HG02588 (cell line): ENCODE results near the gene CEP290.

Experiments
- ATAC-seq: cut with Tn5 transposase; IDR thresholded peaks from one replicate; pipeline ENCODE4 v1.9.1; 2021; ENCODE audit warnings: mild to moderate bottlenecking, moderate library complexity; ENCODE audit not compliant: unreplicated experiment

The CEP290 gene

GRCh38 chr12:88141774-88142609, at the start of gene CEP290, which contains the start of gene TMTC3:
CEP290 (minus strand) TSS chr12:88142088; CDS start chr12:88141307, 781 bp downstream.
TMTC3 (plus strand) TSS chr12:88142307; CDS start chr12:88148316, 6,009 bp downstream.
- peak; percentile 96 for ATAC-seq

GRCh38 chr12:88188180-88188579, 46.3 kb upstream of the CEP290 start:
- ATAC-seq, result no peak

- ATAC-seq, result no peak
These were observed 45.7 kb upstream of the CEP290 start for GRCh38 chr12:88187571-88187970.

- peak; percentile 91 for ATAC-seq
These were observed 44.1 kb upstream of the CEP290 start for GRCh38 chr12:88185988-88186387.

- ATAC-seq, result no peak
These were observed 43.4 kb upstream of the CEP290 start for GRCh38 chr12:88185279-88185678.

- ATAC-seq, result no peak
These were observed 42.3 kb upstream of the CEP290 start for GRCh38 chr12:88184196-88184595.

GRCh38 chr12:88182416-88182815, 40.5 kb upstream of the CEP290 start:
- no peak for ATAC-seq

GRCh38 chr12:88181881-88182280, 40.0 kb upstream of the CEP290 start:
- no peak for ATAC-seq

- no peak for ATAC-seq
These were observed 37.6 kb upstream of the CEP290 start for GRCh38 chr12:88179436-88180014.

- ATAC-seq, result no peak
These were observed 33.7 kb upstream of the CEP290 start for GRCh38 chr12:88175544-88175943.

GRCh38 chr12:88172844-88173407, 31.0 kb upstream of the CEP290 start:
- ATAC-seq, result no peak

GRCh38 chr12:88167384-88167783, 25.5 kb upstream of the CEP290 start:
- no peak for ATAC-seq

- ATAC-seq, result no peak
These were observed 24.3 kb upstream of the CEP290 start for GRCh38 chr12:88166179-88166578.

GRCh38 chr12:88163371-88163770, 21.5 kb upstream of the CEP290 start:
- ATAC-seq, result no peak

GRCh38 chr12:88156075-88156654, 14.3 kb upstream of the CEP290 start:
- no peak for ATAC-seq

- no peak for ATAC-seq
These were observed 12.1 kb upstream of the CEP290 start for GRCh38 chr12:88153959-88154358.

- ATAC-seq, result no peak
These were observed 8.2 kb upstream of the CEP290 start for GRCh38 chr12:88150063-88150462.

GRCh38 chr12:88145567-88146505, 3.9 kb upstream of the CEP290 start:
- ATAC-seq, result no peak

- ATAC-seq, result no peak
These were observed 2.9 kb upstream of the CEP290 start for GRCh38 chr12:88144546-88145468.
